Measurements from ENCODE around the gene FBXL12.
A peak's percentile ranks its signal among the peaks of the same experiment; 100 is the strongest.
"Not testable (repeated sequence)": the region's sequence is repeated elsewhere in the genome, so short reads cannot be mapped to it uniquely, and the experiment has no call there.

Gene FBXL12

DNA sequence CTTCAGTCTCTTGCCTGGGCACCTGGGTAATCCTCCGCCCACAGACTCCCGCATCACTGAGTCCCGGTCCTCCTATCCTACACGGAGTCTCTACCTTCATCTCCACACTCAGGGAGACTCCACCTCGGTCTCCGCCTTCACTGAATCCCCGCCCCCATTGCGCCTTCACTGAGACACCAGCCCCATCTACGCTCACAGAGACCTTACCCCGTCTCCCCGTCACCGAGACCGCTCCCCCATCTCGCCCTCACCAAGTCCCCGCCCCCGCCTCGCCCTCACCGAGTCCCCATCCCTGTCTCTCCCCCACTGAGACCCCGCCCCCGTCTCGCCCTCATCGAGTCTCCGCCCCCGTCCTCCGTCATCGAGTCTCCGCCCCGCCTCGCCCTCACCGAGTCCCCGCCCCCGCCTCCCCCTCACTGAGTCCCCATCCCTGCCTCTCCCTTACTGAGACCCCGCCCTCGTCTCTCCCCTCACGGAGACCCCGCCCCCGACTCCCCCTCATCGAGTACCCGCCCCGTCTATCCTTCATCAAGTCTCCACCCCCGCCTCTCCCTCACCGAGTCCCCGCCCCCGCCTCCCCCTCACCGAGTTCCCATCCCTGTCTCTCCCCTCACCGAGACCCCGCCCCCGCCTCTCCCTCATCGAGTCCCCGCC lies 27.2 kb downstream of the FBXL12 start:
- DNase-seq = peak; percentile 99

GRCh38 chr19:9791073-9791367 lies 27.9 kb downstream of the FBXL12 start:
- DNase-seq = not testable (repeated sequence)

DNA sequence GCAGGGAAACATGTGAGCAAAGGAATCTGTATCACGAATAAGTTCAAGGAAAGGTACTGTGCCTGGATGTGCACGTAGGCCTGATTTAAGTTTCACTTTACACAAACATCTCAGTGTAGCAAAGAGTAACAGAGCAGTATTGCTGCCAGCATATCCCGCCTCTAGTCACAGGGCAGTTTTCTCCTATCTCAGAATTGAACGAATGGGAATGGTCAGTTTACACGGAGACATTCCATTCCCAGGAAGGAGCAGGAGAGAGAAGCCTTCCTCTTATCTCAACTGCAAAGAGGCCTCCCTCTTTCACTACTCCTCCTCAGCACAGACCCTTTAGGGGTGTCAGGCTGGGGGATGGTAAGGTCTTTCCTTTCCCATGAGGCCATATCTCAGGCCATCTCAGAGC lies 29.3 kb downstream of the FBXL12 start:
- not testable (repeated sequence) for DNase-seq

DNA sequence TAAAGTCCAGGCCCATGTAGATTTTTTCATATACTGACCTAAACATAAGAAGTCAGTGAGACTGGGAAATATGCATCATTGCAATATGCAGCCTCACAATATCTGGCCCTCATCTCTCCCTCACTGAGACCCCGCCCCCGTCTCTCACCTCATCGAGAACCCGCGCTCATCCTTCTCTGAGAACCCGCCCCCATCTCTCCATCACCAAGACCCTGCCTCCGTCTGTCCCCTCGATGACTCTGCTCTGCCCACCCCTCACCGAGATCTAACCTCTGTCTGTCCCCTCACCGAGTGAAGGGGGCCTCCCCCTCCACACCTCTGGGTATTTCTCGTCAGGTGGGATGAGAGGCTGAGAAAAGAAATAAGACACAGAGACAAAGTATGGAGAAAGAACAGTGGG lies 29.8 kb downstream of the FBXL12 start:
- no peak for DNase-seq

GRCh38 chr19:9788604-9789003 lies 30.3 kb downstream of the FBXL12 start:
- DNase-seq = not testable (repeated sequence)

GRCh38 chr19:9786819-9787218 lies 32.1 kb downstream of the FBXL12 start:
- DNase-seq = no peak

DNA sequence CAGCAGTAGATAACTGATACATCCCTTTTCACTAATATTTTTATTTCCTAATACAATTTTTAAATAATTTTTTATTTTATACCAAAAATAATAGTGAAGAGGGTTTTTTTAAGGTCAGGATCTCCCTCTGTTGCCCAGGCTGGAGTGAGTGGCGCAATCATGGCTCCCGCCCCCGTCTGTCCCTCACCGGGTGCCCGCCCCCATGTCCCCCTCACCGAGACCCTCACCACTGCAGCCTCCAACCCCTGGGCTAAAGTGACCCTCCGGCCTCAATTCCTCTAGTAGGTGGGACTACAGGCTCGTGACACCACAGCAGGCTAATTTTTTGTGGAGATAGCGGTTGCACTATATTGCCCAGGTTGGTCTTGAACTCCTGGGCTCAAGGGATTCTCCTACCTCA lies 32.5 kb downstream of the FBXL12 start:
- DNase-seq = no peak

GRCh38 chr19:9785367-9786331 lies 33.2 kb downstream of the FBXL12 start:
- peak; percentile 98 for DNase-seq

- DNase-seq = not testable (repeated sequence)
These were observed 34.7 kb downstream of the FBXL12 start for GRCh38 chr19:9784163-9784496.

GRCh38 chr19:9782338-9782737 lies 36.5 kb downstream of the FBXL12 start:
- no peak for DNase-seq

DNA sequence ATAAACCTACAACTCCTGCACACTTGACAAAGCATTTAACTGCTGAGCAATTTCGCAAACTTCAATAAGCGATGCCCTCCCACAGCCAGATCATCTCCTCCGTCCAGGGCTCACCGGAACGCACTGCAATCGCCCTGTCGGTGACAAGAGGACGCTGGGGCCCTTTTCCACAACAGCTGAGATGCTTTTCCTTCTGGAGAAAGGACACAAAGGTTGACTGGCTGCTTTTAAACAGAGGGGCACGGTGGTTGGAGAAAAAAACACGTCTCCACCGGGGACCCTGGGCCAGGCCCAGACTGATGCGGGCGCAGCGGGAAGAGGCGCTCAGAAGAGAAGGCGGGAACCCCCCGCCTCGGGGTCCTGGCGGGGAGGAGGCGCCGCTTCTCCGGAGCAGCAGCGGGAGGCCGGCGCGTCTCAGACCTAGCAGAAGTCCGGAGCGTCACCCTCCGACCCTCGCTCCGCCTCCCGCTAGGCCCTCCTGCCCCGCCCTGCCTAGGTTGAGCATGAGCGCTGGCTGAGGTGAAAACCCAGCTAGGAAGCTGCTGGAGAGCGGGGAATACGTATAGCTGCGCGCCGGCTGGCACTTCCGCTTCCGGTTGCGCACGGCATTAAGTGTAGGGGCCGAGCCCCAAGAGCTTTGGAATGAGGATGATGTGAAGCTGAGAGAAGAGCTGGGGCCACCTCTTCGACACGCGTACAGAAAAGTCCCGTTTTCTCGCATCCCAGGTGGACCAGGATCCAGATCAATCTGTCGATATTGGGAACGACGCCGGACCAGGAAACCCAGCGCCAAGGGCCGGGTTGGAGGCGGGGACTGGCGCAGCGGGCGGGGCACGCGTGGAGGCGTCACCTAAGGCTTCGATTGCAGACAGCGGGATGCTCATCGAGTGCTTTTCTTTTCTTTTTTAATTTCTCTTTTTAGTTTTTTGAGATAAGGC lies 50.4 kb downstream of the FBXL12 start, which contains the start of gene ZNF846:
ZNF846 (minus strand) TSS at position 564 of the 938 bp plus-strand sequence. CDS start 3,788 bp downstream, outside the sequence.
- peak; percentile 83 for DNase-seq
